ENCODE results near the gene COA7. TPM values are rescaled to one million over a fixed set of nuclear protein-coding genes. Genes with fewer than 3 reads are reported as not detected.
"Not testable (repeated sequence)": the region's sequence is repeated elsewhere in the genome, so short reads cannot be mapped to it uniquely, and the experiment has no call there.

COA7 gene
- total and polyA plus RNA-seq, 2 experiments from 2014 or later: 8.9 to 19.0 TPM

GRCh38 chr1:52702886-52703787 lies 5.0 kb upstream of the COA7 start:
- no peaks in the 10 kb centered on the region for H3K79me2 ChIP-seq
- DNase-seq (ENCODE audit: low spot score): peak; percentile 92
- peaks cover 7% of the 10 kb centered on the region for H3K4me1 ChIP-seq (ENCODE audit: insufficient read depth)
- H2AFZ ChIP-seq: peak overlapping the region; percentile 54
- no peaks in the 10 kb centered on the region for H3K9me3 ChIP-seq (ENCODE audit: low read depth)
- peak overlapping the region; percentile 92 for H3K27ac ChIP-seq
- no peaks in the 10 kb centered on the region for H3K9me2 ChIP-seq (replicated peaks; ENCODE audit: insufficient read depth)
- no peaks in the 10 kb centered on the region for H3K36me3 ChIP-seq (replicated peaks; ENCODE audit: insufficient read depth, low read depth)
- peak overlapping the region; percentile 77 for H3K4me2 ChIP-seq
- H3K27me3 ChIP-seq: no peaks in the 10 kb centered on the region
- H3K4me3 ChIP-seq: peak overlapping the region; percentile 23
- no peak for TF ChIP-seq EZH2phosphoT487 (IDR thresholded peaks at IDR 0.05; ENCODE audit: low read depth, severe bottlenecking, unreplicated experiment)
- no peak for TF ChIP-seq CTCF (IDR thresholded peaks at IDR 0.05; ENCODE audit: poor library complexity)
- no peak for TF ChIP-seq EZH2 (IDR thresholded peaks at IDR 0.05; ENCODE audit: borderline replicate concordance)
- H4K20me1 ChIP-seq (ENCODE audit: insufficient read depth, poor library complexity, severe bottlenecking): no peaks in the 10 kb centered on the region
- 4% methylated on average over 35 of the region's 35 CpGs for WGBS (ENCODE audit: low lambda C conversion rate, missing lambda C conversion rate)

GRCh38 chr1:52695627-52696026 lies 2.5 kb downstream of the COA7 start:
- no peak overlapping the region for H3K4me3 ChIP-seq
- no peak for DNase-seq (ENCODE audit: low spot score)
- H3K9me3 ChIP-seq (ENCODE audit: low read depth): no peaks in the 10 kb centered on the region
- no peaks in the 10 kb centered on the region for H3K27me3 ChIP-seq
- no peak overlapping the region for H2AFZ ChIP-seq
- no peak for TF ChIP-seq EZH2phosphoT487 (IDR thresholded peaks at IDR 0.05; ENCODE audit: low read depth, severe bottlenecking, unreplicated experiment)
- no peaks in the 10 kb centered on the region for H3K36me3 ChIP-seq (replicated peaks; ENCODE audit: insufficient read depth, low read depth)
- H3K4me1 ChIP-seq (ENCODE audit: insufficient read depth): peaks cover 9% of the 10 kb centered on the region
- no peaks in the 10 kb centered on the region for H3K9me2 ChIP-seq (replicated peaks; ENCODE audit: insufficient read depth)
- no peak overlapping the region for H3K27ac ChIP-seq
- 96% methylated on average over 7 of the region's 7 CpGs for WGBS (ENCODE audit: low lambda C conversion rate, missing lambda C conversion rate)
- no peaks in the 10 kb centered on the region for H4K20me1 ChIP-seq (ENCODE audit: insufficient read depth, poor library complexity, severe bottlenecking)
- peaks cover 50% of the 10 kb centered on the region for H3K79me2 ChIP-seq
- no peak overlapping the region for H3K4me2 ChIP-seq

DNA sequence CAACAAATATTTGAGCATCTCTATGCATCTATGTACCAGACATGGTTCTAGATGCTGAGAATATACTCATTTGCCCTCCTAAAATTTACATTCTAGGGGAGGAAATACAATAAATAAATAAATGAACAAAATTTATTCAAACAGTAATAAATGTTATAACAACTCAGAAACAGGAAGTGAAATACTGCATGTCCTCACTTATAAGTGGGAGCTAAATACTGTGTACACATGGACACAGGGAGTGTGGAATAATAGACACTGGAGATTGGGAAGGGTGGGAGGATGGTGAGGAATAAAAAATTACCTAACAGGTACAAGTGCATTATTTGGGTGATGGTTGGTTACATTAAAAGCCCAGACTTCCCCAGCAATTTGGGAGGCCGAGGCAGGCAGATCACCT lies 4.3 kb downstream of the COA7 start:
- no peaks in the 10 kb centered on the region for H3K9me2 ChIP-seq (replicated peaks; ENCODE audit: insufficient read depth)
- no peak overlapping the region for H2AFZ ChIP-seq
- 71% methylated on average over 1 of the region's 1 CpG for WGBS (ENCODE audit: low lambda C conversion rate, missing lambda C conversion rate)
- no peak overlapping the region for H3K4me2 ChIP-seq
- no peak overlapping the region for H3K4me3 ChIP-seq
- peaks cover 50% of the 10 kb centered on the region for H3K79me2 ChIP-seq
- no peaks in the 10 kb centered on the region for H3K27me3 ChIP-seq
- H3K4me1 ChIP-seq (ENCODE audit: insufficient read depth): peaks cover 9% of the 10 kb centered on the region
- H3K9me3 ChIP-seq (ENCODE audit: low read depth): no peaks in the 10 kb centered on the region
- DNase-seq (ENCODE audit: low spot score): no peak
- no peaks in the 10 kb centered on the region for H3K36me3 ChIP-seq (replicated peaks; ENCODE audit: insufficient read depth, low read depth)
- H3K27ac ChIP-seq: no peak overlapping the region
- no peak for TF ChIP-seq EZH2phosphoT487 (IDR thresholded peaks at IDR 0.05; ENCODE audit: low read depth, severe bottlenecking, unreplicated experiment)
- no peak for TF ChIP-seq CTCF (IDR thresholded peaks at IDR 0.05; ENCODE audit: poor library complexity)
- TF ChIP-seq EZH2 (IDR thresholded peaks at IDR 0.05; ENCODE audit: borderline replicate concordance): no peak
- H4K20me1 ChIP-seq (ENCODE audit: insufficient read depth, poor library complexity, severe bottlenecking): no peaks in the 10 kb centered on the region

- peaks cover 50% of the 10 kb centered on the region for H3K79me2 ChIP-seq
- not testable (repeated sequence) for H3K4me1 ChIP-seq (ENCODE audit: insufficient read depth); H3K27me3 ChIP-seq; H3K9me2 ChIP-seq (replicated peaks; ENCODE audit: insufficient read depth); H3K27ac ChIP-seq; H3K9me3 ChIP-seq (ENCODE audit: low read depth); H4K20me1 ChIP-seq (ENCODE audit: insufficient read depth, poor library complexity, severe bottlenecking); DNase-seq (ENCODE audit: low spot score); H3K36me3 ChIP-seq (replicated peaks; ENCODE audit: insufficient read depth, low read depth); H3K4me2 ChIP-seq; H2AFZ ChIP-seq; H3K4me3 ChIP-seq
- 98% methylated on average over 6 of the region's 10 CpGs for WGBS (ENCODE audit: low lambda C conversion rate, missing lambda C conversion rate)
Measured at GRCh38 chr1:52693351-52693750, 4.8 kb downstream of the COA7 start.

All from hepatocyte (in vitro differentiated cells).